GM18868 (cell line): ENCODE measurements around the gene UBL7.
A peak's percentile ranks its signal among the peaks of the same experiment; 100 is the strongest.

Experiments
- ATAC-seq: cut with Tn5 transposase; IDR thresholded peaks from one replicate; pipeline ENCODE4 v1.9.1; 2021; ENCODE audit warnings: mild to moderate bottlenecking, moderate library complexity; ENCODE audit not compliant: unreplicated experiment

UBL7 gene

DNA sequence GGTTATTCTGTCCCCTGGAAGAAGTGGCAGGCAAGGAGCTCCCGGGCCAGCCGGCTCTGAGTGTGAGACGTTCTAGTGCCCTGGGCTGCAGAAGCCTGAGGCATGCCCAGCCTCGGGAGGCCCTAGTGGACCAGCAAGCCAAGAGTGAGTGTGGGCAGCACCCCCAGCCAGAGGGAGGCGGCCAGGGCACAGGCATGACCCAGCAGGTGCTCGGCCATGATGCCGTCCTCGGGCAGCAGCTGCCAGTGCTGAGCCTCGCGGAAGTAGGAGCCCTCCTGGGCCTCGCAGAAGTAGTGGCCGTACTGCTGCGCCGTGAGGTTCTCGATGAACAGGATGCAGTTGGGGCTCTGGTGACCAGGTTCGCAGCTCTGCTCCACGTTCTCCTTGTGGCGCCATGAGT lies 50.5 kb downstream of the UBL7 start:
- ATAC-seq: no peak

GRCh38 chr15:74409225-74409624 lies 51.7 kb downstream of the UBL7 start:
- no peak for ATAC-seq

DNA sequence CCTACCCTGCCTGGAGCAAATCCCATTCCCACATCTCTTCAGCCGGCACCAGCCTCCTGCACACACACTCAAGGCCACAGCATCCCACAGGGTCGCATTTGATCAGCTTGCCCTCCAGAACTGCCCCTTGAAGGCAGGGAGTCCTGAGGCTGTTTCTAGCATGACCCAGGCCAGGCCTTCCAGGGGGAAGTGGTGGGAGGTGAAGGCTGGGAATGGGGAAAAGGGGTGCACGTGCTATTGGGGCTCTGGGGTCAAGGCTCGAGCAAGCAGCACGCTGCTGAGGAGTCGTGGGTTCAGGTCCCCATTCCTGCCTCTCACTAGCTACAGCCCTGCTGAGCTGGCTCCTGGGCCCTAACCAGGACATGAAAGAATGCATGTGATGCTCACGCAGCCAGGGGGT lies 52.1 kb downstream of the UBL7 start:
- no peak for ATAC-seq

GRCh38 chr15:74408385-74408784 lies 52.6 kb downstream of the UBL7 start:
- no peak for ATAC-seq

GRCh38 chr15:74406992-74407705 lies 53.8 kb downstream of the UBL7 start:
- ATAC-seq: no peak

DNA sequence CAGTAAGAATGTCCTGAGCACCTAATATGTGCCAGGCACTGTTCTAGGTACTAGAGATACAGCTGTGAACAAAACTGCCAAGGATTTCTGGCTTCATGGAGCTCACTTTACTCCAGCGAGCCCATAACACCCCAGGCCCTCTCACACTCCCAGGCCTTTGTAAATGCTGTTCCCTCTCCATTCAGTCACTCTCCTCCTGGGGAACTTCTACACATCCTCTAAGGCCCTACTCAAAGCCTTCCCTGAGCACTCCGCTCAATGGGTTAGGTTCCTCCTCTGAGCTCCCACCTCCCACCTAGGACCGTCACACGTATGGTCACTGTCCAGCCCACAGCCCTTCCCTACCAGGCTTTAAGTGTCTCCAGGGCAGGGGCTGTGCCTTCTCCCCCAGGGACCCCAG lies 54.4 kb downstream of the UBL7 start:
- ATAC-seq: no peak

DNA sequence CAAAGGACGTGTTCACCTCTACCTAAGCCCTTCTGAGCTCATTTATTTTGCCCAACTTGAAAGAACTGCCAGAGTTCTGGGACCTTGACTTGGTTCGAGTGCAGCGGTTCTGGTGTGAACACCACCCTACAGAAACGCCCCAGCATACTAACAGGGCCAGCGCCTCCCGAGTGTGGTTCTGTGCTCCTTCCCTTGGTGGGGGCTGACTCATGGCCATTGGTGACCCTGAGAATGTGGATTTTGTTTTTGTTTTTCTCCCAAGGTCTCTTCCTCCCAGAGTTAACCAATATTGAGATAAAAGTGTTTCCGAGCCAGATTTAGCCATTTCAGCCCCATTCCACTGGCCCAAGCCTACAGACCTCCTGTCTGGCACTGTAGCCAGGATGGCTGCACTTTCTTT lies 55.1 kb downstream of the UBL7 start:
- ATAC-seq: no peak

DNA sequence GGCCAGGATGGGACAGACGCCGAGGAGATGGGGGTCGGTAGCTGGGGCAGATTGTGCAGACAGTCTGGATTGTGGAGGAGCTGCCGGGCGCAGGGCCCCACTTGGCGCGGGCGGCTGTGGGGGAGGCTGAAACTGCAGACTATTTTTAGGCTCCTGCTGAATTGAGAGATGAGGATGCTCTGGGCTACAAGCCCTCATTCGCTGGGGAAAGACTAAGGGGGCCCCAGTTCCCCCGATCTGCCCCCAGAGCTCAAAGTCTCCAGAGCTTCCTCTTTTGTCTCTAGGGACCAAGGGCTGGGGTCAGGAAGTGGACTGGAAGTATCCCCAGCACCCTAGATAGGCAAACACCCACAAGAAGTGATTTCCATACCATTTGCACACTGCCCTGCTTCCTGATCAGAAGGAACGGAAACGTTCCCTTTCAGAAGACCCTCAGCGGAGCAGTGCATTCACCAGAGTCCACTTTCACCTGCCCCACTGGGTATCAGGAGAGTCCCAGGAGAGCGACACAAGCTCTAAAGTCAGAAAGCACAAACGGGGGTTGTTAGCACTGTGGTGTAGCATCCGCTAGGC lies 56.9 kb downstream of the UBL7 start:
- ATAC-seq: peak; percentile 20

DNA sequence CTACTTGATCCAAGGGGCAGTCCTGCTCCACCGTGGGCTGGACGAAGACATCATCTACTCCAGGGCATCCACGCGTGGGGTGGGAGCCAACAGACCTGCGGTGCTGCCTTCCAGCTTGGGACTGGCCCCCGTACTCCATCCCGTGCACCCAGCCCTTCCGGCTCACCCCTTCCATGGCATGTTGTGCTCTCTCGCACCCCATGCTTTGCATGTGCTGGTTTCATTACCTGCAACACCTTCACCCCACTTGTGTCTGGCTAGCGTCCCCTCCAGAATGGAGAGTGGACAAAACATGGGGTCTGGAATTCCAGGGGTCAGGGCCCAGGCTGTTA lies 57.4 kb downstream of the UBL7 start:
- ATAC-seq: no peak

- ATAC-seq: peak; percentile 28
Observed at GRCh38 chr15:74402873-74403587, 57.9 kb downstream of the UBL7 start.

DNA sequence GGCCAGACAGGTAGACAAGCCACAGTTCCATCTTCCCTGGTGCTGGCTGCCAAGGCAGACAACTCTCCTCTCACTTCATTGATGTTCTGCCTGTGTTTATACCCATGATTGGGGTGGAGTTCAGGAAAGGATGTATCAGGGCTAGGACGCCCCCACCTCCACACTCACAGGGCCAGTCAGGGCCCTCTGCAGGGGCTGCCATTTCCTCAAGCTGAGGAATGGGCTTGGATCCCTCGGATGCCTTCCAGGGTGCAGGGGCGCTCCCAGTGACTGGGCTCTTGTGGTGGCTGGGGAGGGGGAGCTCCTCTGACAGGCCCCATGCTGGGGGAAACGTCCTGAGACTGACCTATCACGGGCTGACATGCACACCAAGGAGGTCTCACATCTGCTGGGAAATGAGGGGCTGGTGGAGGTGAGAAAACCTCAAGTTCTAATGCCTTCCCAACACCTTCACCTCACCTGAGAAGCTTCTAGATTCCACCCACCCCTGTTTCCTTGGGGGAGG lies 58.6 kb downstream of the UBL7 start:
- ATAC-seq: no peak

DNA sequence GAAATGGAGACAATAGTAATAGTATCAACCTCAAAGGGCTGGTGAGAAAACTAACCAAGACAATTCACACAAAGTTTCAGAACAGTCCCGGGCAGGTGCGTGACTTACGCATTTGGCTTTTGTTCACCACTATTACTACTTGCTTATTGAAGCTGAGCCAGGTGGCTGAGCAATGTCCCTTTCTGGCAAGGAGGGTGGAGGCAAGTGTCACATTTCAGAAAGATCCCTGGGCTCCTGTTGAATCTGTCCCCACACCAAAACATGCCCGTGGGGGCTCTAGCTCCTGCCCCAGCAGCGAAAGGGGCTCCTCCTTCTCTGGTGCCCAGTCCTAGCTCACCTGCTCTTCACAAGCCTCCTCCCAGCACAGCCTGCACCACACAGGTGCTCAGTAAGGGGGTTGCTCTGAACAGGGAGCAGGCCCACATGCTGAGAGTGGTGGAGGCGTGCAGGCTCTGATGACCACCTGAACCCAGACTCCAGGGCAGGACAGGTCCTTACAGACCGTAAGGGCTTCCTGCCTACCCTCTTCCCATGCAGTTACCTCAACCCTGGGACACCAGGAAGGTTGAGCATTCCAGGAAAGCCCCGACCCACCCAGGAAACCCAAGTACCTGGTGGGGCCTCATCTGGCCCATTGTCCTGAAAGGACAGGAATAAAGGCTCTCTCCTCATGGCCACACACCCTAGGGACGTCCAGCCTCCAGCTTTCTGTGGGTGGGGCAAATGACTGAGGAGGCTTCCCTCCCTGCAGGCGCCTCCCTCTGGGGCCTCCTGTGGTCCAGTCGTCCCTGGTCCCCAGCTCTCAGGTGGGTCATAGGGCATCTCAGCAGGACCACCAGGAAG lies 59.8 kb downstream of the UBL7 start:
- ATAC-seq: no peak

GRCh38 chr15:74400313-74400860 lies 60.6 kb downstream of the UBL7 start:
- ATAC-seq: no peak

DNA sequence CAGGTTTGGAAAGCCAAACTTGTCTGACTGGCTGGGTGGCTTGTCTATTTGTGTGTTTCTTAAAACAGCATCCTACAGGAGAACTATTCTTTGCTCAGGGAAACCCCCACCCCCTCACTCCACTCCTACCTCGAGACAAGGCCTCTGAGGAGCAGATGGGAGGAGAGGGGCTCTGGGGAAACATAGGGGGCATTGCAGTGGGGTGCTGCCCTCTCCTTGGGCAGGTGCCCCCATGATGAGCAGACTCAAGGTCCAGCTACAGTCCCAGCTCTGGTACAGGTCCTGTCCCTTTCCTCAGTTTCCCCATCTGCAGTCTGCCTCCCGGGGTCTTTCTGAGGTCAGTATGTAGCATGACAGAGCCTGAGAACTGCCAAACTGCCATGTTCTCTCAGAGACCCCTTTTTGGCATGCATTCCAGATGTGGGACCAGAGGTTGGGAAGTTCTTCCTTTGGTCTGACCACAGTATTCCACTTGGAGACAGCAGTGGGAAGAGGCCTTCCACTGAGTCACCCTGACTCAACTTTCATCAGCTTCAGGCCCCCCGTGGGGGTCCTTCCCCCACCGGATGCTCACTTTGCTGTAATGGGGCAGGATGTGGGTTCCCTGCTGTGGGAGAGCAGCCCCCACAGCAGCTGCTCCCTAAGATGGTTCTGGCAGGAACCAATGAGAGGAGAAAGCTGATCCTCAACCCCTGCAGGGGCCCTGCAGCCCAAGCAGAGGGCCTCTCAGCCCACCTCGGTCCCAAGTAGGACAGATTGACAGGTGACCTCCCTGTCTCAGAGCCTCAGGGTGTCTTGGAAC lies 61.2 kb downstream of the UBL7 start:
- no peak for ATAC-seq

GRCh38 chr15:74399100-74399499 lies 61.9 kb downstream of the UBL7 start:
- no peak for ATAC-seq

GRCh38 chr15:74398183-74398582 lies 62.8 kb downstream of the UBL7 start:
- ATAC-seq: no peak

DNA sequence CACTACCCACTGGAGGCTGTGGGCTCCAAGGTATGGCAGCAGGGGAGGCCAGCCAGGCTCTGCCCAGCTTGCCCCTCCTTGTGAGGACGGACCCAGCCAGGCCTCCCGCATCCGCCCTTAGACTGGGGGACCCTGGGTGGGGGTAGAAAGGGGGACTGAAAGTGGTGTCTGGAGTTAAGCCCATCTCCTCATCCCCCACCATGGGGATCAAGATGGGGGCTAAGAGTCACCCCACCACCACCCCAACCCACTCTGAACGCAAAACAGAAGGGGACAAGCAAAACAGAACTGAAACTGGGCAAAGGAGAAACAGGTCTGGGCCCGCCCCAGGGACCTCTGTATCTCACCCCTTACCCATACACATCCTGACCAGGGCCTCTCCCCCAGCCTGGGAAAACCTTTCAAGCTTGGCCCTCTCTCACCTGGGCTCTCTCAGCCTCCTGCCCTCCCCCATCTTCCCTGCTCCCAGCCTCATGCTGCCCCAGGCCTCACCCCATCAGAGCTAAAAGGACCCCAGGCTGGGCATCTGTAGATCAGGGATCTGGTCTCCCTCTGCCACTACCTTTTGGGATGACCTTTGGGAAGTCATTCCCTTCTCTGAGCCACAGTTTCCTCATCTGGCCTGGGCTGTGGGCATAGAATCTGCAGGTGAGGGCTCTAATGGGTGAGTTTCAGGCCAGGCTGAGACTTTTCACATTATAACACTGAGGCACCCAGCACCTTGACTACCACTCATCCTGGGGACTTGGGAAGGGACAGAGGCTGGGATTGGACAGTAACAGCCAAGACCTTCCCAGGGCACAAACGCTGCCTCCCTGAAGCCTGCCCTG lies 63.5 kb downstream of the UBL7 start:
- ATAC-seq: peak; percentile 17

GRCh38 chr15:74396445-74397238 lies 64.3 kb downstream of the UBL7 start:
- ATAC-seq: peak; percentile 36

DNA sequence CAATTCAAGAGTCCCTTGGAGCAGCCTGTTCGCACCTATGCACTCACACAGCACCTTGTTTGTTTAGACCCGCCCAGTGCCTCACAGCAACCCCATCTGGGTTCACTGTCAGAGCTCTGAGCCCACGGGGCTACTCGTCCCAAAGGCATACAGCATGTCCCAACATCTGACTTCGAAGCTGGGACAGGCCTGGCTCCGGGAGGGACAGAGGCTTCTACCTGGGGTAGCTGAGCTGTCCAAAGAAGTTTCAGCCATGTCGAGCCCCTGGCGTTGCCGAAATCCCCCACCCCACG lies 64.9 kb downstream of the UBL7 start:
- ATAC-seq: no peak
